OCI-LY3 (cell line): ENCODE measurements around the gene NUP98.

Source experiments
- EZH2phosphoT487 ChIP-seq: fragments of 200-600 bp; shearing (Covaris generic); IDR thresholded peaks from 2 replicates; pipeline ENCODE4 v1.6.1; 2018; ENCODE audit warnings: antibody characterized with exemption, mixed run types, low read depth
- TF ChIP-seq, protein P1 (sequence below): fragments of 200-600, 300-600 bp; sonication (generic); IDR thresholded peaks from 2 replicates; pipeline ENCODE4 v1.5.1; 2014; ENCODE audit warnings: antibody characterized with exemption, low read length, low read depth

DNA sequence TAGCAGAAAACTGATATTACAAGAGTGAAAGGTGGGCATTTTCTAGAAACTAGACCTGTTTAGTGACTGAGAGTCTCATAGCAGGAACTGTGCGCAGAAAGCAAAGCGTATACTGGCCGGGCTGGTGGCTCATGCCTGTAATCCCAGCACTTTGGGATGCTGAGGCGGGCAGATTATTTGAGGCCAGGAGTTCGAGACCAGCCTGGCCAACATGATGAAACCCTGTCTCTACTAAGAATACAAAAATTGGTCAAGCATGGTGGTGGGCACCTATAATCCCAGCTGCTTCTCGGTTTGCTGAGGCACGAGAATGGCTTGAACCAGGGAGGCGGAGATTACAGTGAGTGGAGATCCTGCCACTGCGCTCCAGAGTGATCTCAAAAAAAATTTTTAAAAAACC lies 1.8 kb upstream of the NUP98 start:
- TF ChIP-seq, protein P1, sequence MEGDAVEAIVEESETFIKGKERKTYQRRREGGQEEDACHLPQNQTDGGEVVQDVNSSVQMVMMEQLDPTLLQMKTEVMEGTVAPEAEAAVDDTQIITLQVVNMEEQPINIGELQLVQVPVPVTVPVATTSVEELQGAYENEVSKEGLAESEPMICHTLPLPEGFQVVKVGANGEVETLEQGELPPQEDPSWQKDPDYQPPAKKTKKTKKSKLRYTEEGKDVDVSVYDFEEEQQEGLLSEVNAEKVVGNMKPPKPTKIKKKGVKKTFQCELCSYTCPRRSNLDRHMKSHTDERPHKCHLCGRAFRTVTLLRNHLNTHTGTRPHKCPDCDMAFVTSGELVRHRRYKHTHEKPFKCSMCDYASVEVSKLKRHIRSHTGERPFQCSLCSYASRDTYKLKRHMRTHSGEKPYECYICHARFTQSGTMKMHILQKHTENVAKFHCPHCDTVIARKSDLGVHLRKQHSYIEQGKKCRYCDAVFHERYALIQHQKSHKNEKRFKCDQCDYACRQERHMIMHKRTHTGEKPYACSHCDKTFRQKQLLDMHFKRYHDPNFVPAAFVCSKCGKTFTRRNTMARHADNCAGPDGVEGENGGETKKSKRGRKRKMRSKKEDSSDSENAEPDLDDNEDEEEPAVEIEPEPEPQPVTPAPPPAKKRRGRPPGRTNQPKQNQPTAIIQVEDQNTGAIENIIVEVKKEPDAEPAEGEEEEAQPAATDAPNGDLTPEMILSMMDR, result no peak
- no peak for TF ChIP-seq EZH2phosphoT487
